CD4-positive, alpha-beta T cell treated with Interleukin-15 for 4 hours (primary cell): ENCODE results near the gene RANBP2.
A peak's percentile ranks its signal among the peaks of the same experiment; 100 is the strongest.
"Not testable (repeated sequence)": the region's sequence is repeated elsewhere in the genome, so short reads cannot be mapped to it uniquely, and the experiment has no call there.

Source experiments
- DNase-seq: peaks from one replicate; pipeline ENCODE4 v3.0.0-alpha.2; 2020; ENCODE audit warnings: low spot score

Gene RANBP2

DNA sequence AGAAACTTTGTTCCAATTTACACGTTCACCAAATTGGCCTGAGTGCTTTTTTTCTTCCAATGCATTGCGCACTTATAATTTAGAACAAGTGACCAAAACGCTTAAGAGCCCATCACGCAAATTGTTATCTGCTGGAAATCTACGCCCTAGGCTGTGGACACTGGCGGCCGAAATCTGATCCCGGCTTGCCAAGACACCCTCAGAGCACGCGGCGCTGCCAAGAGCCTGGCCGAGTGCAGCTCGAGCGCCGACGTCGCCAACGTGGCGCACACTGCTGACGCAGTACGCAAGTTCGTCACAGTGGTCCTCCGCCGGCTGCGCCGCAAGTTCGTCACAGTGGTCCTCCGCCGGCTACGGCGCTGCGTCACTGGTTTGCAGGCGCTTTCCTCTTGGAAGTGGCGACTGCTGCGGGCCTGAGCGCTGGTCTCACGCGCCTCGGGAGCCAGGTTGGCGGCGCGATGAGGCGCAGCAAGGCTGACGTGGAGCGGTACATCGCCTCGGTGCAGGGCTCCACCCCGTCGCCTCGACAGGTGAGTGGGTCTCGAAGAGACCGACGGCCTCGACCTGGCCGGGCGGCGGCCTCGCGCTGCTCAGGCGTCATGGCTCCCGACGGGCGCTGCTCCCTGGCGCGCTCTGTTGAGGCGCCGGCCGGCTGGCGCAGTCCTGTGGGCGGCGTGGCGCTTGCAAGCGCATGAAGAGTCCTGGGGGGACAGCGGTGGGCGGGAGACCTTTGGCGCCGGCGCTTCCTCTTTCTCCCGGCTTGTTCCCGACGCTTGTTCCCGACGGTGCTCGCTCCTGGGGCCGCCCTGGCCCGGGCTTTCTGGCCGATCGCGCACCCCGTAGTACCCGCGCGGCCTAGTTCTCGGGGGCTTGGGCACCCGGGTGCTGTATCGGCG, at the start of gene RANBP2:
Gene RANBP2 (plus strand): TSS at position 334 of the 896 bp plus-strand sequence. CDS start 125 bp downstream, at position 459.
- DNase-seq = peak; percentile 92

DNA sequence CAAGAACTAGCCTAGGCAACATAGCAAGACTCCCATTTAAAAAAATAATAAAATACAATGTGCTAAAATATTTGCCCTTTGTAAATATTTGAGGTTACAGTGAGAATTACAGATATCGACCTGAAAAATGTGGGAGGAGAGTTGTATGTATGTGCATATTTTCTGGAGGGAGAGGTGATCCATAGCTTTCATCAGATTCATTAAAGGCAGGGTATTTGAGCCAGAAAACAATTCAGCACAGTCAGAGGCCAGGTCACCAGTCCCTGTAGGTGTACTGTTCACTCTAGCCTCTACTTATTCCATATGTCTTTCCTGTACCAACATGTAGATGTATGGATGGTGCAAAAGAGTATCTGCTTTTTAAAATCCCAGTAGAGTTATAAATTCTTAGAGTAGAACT, 49.0 kb upstream of the RANBP2 start:
- not testable (repeated sequence) for DNase-seq

DNA sequence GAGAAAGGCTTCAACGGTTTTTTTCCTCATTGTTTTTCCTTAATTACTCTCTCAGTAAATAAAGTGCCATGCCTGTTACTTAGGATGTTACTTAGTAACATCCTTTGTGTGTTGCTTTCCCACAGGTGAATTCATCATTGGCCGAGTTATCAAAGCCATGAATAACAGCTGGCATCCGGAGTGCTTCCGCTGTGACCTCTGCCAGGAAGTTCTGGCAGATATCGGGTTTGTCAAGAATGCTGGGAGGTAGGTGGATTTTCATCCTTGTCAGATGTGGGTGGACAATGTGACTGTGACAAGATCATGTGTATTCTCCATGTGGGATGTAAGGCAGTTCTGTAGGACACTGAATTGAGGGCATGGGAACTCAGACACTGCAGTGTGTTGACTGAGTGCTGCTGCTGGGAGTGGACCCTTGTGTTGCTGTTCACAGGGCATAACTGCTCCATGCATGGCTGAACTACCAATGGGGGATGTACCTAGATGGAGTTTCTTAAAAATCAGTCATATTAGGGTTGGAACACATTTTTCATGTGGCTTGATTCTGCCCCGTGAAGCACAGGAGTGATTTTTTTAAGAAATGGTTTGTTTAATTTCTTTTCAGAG, 47.0 kb upstream of the RANBP2 start:
- not testable (repeated sequence) for DNase-seq

DNA sequence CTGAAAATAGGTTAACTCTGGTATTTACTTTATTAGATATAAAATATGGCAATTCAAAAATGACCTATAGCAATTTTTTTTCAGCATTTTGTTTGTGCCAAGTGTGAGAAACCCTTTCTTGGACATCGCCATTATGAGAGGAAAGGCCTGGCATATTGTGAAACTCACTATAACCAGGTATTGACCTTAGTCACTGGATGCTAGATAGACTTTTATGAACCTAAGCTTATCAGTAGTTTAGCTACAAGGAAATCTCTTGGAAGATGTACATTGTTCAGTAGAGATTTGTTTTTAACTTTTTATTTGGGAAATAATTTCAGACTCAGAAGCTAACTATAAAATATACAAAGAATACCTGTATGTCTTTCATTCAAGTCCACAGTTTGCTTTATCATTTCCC, 42.8 kb upstream of the RANBP2 start:
- DNase-seq = not testable (repeated sequence)

DNA sequence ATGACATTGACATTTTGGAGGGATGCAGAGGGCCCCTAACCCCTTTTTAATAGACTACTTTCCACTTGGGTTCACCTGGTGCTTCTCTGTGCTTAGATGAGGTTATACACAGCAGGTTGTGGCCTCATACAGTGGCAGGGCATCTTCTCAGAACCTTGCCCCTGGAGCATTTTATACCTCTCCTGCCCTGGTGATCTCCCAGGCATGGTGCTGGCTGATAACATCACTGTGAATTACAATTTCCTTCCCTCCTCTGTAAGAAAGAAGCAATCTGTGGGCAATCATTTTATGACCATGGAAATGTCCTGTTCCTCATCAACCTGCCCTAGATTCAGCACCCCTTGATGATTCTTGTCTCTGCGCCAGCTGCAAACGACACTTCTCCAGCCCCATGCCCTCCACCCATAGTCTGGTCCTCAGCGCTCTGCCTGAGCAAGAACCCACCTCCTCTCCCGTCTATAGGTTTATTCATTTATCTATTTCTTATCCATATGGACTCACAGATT, 42.0 kb upstream of the RANBP2 start:
- not testable (repeated sequence) for DNase-seq

DNA sequence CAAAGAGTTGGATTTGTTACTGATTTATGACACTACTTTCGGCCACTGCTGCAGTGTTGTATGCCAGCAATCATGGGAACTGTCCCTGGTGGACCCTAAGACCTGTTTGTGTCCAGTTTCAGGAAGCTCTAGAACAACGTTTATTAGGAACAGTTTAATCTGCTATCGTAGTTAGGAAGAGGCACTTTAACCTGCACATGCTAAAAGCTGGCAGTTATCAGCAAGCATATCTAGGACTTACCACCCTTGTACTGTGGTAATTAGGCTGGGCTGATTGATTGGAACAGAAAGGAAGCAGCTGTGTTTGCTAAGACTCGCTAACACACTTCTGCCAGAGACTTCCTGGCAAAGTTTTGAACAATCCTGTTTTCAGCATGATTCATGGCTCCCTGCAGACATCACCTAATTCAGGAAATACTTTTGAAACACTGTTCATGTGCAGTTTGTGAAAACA, 41.1 kb upstream of the RANBP2 start:
- not testable (repeated sequence) for DNase-seq

DNA sequence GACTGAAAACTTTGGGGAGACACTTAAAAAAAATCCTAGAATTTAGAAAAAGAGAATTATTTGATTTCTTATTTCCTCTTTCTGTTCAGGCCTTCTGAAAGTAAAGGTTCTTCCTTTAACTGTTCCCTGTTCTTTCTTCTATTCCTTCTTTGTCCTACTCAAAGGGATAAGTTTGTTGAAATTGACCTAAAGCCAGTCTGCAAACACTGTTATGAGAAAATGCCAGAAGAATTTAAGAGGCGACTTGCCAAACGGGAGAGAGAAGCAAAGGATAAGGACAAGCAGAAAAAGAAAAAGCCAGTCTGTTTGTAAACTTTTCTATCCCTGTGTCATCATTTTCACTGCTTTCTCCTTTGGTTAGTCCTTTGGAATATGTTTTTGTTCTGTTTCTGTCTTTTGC, 38.5 kb upstream of the RANBP2 start:
- DNase-seq = not testable (repeated sequence)

DNA sequence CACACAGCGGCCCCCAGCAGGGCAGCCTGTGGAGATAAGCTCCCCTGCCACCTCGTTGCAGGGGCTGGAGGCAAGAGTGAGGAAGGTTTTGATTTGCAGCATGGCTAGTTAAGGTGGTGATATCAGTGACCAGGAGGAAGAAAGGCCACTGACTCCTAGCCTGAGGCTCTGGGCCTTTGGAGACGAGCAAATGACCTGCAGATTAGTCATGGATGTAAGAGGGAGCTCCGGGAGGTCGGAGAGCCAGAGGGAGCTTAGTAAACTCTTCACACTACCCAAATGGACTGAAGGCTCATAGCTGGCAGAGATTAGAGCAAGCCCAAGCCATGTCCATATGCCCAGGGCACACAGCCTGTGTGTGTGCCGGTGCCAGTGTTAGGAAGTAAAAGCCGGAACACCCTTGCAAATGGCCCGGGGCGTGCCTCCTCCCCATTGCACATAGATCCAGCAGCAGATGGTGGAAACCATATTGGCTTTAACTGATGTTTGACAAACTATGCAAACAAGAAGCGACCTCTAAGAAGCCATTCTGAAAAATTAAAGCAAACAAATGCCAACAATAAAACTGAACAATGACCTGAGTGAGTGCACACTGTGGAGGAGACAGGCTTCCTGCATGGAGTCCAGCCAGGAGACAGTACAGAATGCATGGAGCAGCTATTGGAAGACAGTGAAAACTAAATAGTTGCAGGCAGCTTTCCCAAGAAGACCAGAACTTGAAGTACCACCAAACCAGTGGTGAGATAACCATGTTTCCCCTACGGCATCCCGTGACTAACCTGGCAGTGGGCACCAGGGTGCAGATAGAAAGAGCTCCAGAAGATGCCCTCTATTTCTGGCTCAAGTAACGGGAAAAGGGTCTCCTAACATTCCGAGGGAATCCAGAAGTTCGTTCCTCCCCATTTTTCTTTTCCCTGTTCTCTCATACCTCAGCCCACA, 30.2 kb upstream of the RANBP2 start:
- DNase-seq = not testable (repeated sequence)

DNA sequence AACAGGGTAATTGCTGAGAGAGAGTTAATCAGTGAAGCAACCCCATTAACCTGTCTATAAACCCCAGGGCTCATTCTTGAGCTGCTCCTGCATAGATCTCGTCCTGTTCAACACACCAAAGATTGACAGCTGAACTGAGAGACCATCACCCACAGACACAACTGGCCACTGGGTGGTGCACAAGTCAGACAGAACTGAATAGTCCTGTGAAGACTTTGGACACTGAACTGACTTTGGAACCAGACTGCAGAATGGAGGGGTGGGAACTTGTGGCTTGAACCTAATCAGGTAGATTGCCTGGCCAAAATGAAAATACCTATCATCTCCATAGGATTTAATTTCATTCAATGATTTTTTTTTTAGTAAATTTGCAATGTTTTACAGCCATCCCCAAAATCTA, 29.3 kb upstream of the RANBP2 start:
- DNase-seq = not testable (repeated sequence)

DNA sequence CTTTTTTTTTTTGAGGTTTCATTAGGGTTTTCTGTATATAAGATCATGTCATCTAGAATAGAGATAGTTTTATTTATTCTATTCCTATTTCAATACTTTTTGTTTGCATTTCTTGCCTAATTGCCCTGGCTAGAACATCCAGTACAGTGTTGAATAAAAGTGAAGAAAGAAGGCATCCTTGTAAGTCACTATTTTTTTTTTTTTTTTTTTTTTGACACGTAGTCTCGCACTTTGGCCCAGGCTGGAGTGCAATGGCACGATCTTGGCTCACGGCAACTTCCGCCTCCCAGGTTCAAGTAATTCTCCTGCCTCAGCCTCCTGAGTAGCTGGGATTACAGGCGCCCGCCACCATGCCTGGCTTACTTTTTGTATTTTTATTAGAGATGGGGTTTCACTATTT, 27.8 kb upstream of the RANBP2 start:
- no peak for DNase-seq

DNA sequence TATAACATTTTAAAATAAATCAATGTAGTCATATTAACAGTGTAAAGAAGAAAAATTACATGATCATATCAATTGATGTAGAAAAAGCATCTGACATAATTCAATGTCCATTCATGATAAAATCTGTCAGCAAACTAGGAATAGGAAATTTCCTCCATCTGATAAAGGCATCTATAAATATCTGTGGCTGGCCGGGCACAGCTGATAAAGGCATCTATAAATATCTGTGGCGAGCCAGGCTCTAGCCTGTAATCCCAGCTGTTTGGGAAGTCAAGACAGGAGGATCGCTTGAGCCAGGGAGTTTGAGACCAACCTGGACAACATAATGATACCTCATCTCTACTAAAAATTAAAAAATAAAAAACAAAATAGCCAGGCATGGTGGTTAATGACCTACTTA, 18.1 kb upstream of the RANBP2 start:
- DNase-seq = no peak

DNA sequence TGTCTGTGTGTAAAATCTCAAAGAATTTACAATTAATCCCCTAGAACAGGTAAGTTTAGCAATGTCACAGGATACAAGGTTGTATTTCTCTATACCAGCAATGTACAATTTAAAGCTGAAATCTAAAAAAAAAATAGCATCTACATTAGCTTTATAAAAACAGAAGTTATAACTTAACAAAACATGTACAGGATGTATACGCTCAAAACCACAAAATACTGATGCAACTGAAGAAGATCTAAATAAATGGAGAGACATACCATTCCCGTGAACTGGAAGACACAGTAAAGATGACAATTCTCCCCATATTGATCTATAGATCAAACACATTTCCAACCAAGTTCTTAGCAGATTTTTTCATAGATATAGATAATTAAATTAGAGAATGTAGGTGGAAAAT, 17.5 kb upstream of the RANBP2 start:
- no peak for DNase-seq

DNA sequence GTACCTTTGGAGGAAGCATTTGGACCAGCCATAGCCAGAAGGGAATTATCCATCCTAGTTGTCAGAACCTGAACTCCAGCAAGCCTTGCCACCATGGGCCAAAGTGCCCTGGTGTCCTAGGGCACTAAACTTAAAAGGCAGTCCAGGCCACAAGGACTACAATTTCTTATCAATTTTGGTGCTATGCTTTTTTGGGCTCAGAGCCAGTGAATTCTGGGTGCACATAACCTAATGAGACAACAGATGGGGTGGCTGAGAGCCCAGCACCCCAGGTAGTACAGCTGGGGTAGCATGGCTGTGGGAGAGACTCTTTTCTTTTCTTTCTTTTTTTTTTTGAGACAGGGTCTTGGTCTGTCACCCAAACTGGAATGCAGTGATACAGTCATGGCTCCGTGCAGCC, 14.4 kb upstream of the RANBP2 start:
- DNase-seq = no peak

DNA sequence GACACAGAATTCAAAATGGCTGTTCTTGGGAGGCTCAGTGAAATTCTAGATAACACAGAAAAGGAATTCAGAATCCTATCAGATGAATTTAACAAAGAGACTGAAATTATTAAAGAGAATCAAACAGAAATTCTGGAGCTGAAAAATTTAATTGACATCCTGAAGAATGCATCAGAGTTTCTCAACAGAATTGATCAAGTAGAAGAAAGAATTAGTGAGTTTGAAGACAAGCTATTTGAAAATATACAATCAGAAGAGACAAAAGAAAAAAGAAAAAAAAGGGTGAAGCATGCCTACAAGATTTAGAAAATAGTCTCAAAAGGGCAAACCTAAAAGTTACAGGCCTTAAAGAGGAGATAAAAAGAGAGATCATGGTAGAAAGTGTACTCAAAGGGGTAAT, 12.0 kb upstream of the RANBP2 start:
- no peak for DNase-seq

DNA sequence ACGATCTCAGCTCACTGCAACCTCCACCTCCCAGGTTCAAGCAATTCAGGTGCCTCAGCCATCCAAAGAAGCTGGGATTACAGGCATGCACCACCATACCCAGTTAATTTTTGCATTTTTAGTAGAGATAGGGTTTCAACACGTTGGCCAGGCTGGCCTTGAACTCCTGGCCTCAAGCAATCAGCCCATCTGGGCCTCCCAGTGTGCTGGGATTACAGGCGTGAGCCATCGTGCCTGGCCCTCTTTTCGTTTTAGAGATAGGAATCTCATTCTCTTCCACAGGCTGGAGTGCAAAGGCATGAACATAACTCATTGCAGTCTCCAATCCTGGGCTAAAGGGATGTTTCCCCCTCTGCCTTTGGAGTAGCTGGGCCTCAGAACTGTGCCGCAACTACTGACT, 2.3 kb upstream of the RANBP2 start:
- not testable (repeated sequence) for DNase-seq

DNA sequence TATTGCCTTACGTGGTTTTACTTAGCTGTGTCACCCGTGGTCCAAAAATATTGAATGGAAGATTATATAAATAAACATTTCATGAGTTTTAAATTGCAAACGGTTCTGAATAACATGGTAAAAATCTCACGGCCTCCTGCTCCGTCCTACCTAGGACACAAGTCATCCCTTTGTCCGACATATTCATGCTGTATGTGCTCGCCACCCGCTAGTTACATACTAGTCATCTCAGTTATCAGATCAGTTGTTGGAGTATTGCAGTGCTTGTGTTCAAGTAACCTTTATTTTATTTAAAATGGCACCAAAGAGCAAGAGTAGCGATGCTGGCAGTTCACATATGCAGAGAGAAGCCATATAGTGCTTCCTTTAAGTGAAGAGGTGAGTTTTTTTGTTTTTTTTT, 6.8 kb downstream of the RANBP2 start:
- DNase-seq = not testable (repeated sequence)

DNA sequence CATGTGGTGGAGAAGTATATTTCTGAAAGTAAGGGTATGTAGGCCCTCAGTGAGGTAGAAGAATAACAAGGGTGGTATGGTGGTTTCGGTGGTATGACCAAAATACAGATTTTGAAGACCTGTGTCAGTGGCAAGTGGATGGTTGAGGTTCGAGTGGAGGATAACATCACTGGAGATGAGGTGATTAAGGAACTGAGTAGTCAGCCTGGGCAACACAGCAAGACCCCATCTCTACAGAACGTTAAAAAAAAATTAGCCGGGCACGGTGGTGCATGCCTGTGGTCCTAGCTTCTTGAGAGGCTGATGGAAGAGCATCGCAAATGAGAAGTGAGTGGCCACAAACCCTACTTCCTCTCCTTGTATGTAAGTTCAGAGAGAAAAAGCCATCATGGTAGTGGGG, 15.4 kb downstream of the RANBP2 start:
- not testable (repeated sequence) for DNase-seq

DNA sequence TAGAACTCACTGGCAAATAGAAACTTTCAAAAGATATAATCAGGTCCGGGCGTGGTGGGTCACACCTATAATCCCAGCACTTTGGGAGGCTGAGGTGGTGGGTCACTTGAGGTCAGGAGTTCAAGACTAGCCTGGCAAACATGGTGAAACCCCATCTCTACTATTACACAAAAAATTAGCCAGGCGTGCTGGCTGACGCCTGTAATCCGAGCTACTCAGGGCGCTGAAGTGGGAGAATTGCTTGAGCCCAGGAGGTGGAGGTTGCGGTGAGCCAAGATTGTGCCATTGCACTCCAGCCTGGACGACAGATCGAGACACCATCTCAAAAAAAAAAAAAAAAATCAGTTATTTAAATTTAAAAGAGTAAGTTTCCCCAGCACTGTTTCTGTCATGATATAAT, 38.7 kb downstream of the RANBP2 start:
- not testable (repeated sequence) for DNase-seq

DNA sequence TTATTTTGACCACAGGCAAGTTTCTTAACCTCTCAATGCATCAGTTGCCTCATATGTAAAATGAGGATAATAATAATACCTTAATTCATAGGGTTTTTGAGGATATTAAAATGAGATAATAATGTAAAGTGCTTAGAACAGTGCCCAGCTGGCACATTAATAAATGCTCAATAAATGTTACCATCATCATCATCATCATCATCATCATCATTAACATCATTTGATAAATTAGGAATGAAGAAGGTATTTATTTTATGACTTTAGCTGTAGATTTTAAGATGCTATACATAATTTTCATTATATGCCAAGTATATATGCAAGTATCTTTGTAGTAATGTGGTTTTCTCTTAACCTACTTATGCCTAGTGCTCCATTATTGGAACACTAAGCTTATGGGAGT, 43.3 kb downstream of the RANBP2 start:
- not testable (repeated sequence) for DNase-seq

DNA sequence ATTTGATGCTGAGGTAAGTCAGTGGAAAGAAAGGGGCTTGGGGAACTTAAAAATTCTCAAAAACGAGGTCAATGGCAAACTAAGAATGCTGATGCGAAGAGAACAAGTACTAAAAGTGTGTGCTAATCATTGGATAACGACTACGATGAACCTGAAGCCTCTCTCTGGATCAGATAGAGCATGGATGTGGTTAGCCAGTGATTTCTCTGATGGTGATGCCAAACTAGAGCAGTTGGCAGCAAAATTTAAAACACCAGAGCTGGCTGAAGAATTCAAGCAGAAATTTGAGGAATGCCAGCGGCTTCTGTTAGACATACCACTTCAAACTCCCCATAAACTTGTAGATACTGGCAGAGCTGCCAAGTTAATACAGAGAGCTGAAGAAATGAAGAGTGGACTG, 47.4 kb downstream of the RANBP2 start:
- DNase-seq = not testable (repeated sequence)

DNA sequence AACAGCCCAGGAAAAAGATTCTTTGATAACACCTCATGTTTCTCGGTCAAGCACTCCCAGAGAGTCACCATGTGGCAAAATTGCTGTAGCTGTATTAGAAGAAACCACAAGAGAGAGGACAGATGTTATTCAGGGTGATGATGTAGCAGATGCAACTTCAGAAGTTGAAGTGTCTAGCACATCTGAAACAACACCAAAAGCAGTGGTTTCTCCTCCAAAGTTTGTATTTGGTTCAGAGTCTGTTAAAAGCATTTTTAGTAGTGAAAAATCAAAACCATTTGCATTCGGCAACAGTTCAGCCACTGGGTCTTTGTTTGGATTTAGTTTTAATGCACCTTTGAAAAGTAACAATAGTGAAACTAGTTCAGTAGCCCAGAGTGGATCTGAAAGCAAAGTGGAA, 48.6 kb downstream of the RANBP2 start:
- DNase-seq = not testable (repeated sequence)

DNA sequence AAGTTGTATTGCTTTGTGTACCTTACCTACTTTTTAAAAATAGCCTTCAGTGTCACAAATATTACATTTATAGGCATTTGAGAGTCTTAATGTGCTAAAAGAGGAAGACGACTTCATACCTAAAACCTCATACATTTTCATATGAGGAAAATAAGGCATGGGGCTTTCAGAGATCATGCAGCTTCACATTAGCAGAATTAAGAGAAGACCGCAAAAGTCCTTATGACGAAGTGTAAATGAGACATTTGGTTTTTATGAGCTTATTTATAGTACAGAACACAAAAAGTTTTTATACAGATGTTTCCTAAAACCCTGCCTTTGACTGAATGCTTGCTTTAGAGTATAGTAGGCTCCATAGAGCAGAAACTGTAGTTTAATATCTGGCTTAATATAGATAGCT, 57.2 kb downstream of the RANBP2 start:
- no peak for DNase-seq
